Astrocyte (in vitro differentiated cells and primary cell): ENCODE measurements around the gene ECE2.

Experiments used
- CTCF ChIP-seq: IDR thresholded peaks from 2 replicates; pipeline ENCODE4 v1.5.1; 2011; ENCODE audit warnings: low read depth, mild to moderate bottlenecking, inconsistent platforms, low read length, moderate library complexity; ENCODE audit not compliant: insufficient read depth
- EZH2 ChIP-seq: IDR thresholded peaks from 2 replicates; pipeline ENCODE4 v1.6.1; 2012; ENCODE audit warnings: mild to moderate bottlenecking, low read length, inconsistent platforms; ENCODE audit not compliant: insufficient read depth

- TF ChIP-seq CTCF (no peak), EZH2 (no peak)
Observed at GRCh38 chr3:184233127-184233843, 42.5 kb upstream of the ECE2 start.
